Panc1 (cell line): ENCODE measurements around the gene EHMT2. TPM values are rescaled to one million over a fixed set of nuclear protein-coding genes. Genes with fewer than 3 reads are reported as not detected.

Experiments used
- ATAC-seq: fragments of 200-7000 bp; cut with Tn5 transposase; 2 replicates; pipeline ENCODE4 v1.9.1; 2020; ENCODE audit warnings: mild to moderate bottlenecking, moderate library complexity
- BruUV-seq: library from RNA; stranded (reverse); fragments of 400-500 nt; replicated peaks from 2 replicates; lab custom pipeline; 2021; lab: Mats Ljungman, UMichigan
- CTCF ChIA-PET: fragments of 300-600 bp; sonication (Branson Sonifier 250); formaldehyde crosslinking; loops from one replicate; lab custom pipeline; 2022; ENCODE audit warnings: antibody characterized with exemption; lab: Charles Lee
- POLR2A ChIA-PET: fragments of 300-600 bp; sonication (Branson Sonifier 250); formaldehyde crosslinking; loops from one replicate; lab custom pipeline; 2022; ENCODE audit warnings: antibody characterized with exemption; lab: Charles Lee
- DNase-seq: peaks from one replicate; pipeline ENCODE4 v3.0.0-alpha.2; 2010; ENCODE audit warnings: low read depth, low spot score
- H3K27ac ChIP-seq: 2 replicates; pipeline ENCODE4 v1.5.1; 2011; ENCODE audit warnings: mild to moderate bottlenecking, low read length, inconsistent platforms
- H3K27me3 ChIP-seq: fragments of 200-500 bp; sonication (Bioruptor generic); 2 replicates; pipeline ENCODE4 v1.6.0; 2014; ENCODE audit warnings: low read length, inconsistent platforms; ENCODE audit not compliant: control insufficient read depth, insufficient read depth
- H3K36me3 ChIP-seq: fragments of 200-500 bp; sonication (Bioruptor generic); 2 replicates; pipeline ENCODE4 v1.5.1; 2014; ENCODE audit warnings: inconsistent platforms, mild to moderate bottlenecking, low read length, moderate library complexity; ENCODE audit not compliant: control insufficient read depth, insufficient read depth
- H3K4me1 ChIP-seq: 2 replicates; pipeline ENCODE4 v1.5.1; 2011; ENCODE audit warnings: inconsistent platforms, mild to moderate bottlenecking, low read length, moderate library complexity; ENCODE audit not compliant: control insufficient read depth, insufficient read depth
- H3K4me3 ChIP-seq, 2 experiments: 2 replicates each; pipeline ENCODE4 v1.5.1; 2011 to 2012; ENCODE audit warnings: low read depth in 2 of 2, low read length in 2 of 2, mild to moderate bottlenecking in 2 of 2, inconsistent platforms in 1 of 2, moderate library complexity in 1 of 2
- H3K9me3 ChIP-seq: fragments of 200-500 bp; sonication (Bioruptor generic); 2 replicates; pipeline ENCODE4 v1.5.1; 2014; ENCODE audit warnings: low read depth, mild to moderate bottlenecking, inconsistent platforms, low read length, moderate library complexity; ENCODE audit not compliant: control insufficient read depth, insufficient read depth
- POLR2AphosphoS5 ChIP-seq: IDR thresholded peaks from 2 replicates; pipeline ENCODE4 v1.6.1; 2012; ENCODE audit warnings: mild to moderate bottlenecking, low read depth, low read length, moderate library complexity
- REST ChIP-seq, 2 experiments: IDR thresholded peaks; 2 replicates each; pipeline ENCODE4 v1.6.1; 2011 to 2012; ENCODE audit warnings: low read depth in 2 of 2, control low read depth in 1 of 2, low read length in 1 of 2, mild to moderate bottlenecking in 1 of 2, moderate library complexity in 1 of 2; ENCODE audit not compliant: insufficient read depth in 1 of 2
- SIN3A ChIP-seq: IDR thresholded peaks from 2 replicates; pipeline ENCODE4 v1.6.1; 2012; ENCODE audit warnings: low read depth, mild to moderate bottlenecking, low read length, moderate library complexity, borderline replicate concordance; ENCODE audit not compliant: insufficient read depth
- TCF7L2 ChIP-seq: IDR thresholded peaks from 2 replicates; pipeline ENCODE4 v1.6.1; 2011; ENCODE audit warnings: mild to moderate bottlenecking, low read depth, low read length, inconsistent platforms
- in situ Hi-C: cut with HindIII; loops from 2 replicates; pipeline ENCODE4 v1.10.0; 2016; ENCODE audit warnings: low sequenced_read_pairs, low pct_unique_long_range_greater_than_20kb
- intact Hi-C: fragments of 100-400 bp; cut with micrococcal nuclease; formaldehyde crosslinking; loops from one replicate; pipeline ENCODE4 v1.10.0; 2022; ENCODE audit not compliant: unreplicated experiment
- total RNA-seq: library from RNA; stranded (reverse); gene quantifications from one replicate; pipeline ENCODE4 v1.2.1, GENCODE V29; 2021; ENCODE audit not compliant: unreplicated experiment
- TF ChIP-seq, protein P1 (sequence below): fragments of 450-650 bp; IDR thresholded peaks from 2 replicates; pipeline ENCODE4 v1.5.1; 2017; ENCODE audit warnings: mild to moderate bottlenecking

Gene EHMT2
- total RNA-seq, 1 experiment from 2014 or later: 60.4 TPM

DNA sequence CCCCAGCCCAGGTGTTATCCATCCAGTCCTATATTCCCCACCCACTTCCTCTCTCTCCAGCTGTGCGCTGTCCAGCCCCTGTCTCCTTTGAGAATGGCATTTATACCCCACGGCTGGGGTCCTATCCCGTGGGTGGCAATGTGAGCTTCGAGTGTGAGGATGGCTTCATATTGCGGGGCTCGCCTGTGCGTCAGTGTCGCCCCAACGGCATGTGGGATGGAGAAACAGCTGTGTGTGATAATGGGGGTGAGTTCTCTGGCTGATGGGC, 31.1 kb upstream of the EHMT2 start:
- DNase-seq (no peak), ATAC-seq (no peak)
- intact Hi-C loops (no loop called here), in situ Hi-C loops (no loop called here)
- BruUV-seq: no TSS peak
- ChIA-PET CTCF (no interaction called here), POLR2A (no interaction called here)
- Histone ChIP-seq H3K27ac (no peak overlapping the region), H3K36me3 (no peaks in the 10 kb centered on the region), H3K4me3 (no peak overlapping the region), H3K9me3 (no peaks in the 10 kb centered on the region), H3K4me1 (no peaks in the 10 kb centered on the region; the same call in 1 of the 2 replicates), H3K27me3 (no peaks in the 10 kb centered on the region)
- TF ChIP-seq TCF7L2 (no peak), SIN3A (no peak), REST (IDR thresholded peaks at IDR 0.05; ENCODE audit: insufficient read depth in 1 of 2, low read depth in 2 of 2, low read length in 1 of 2) (no peak), POLR2AphosphoS5 (no peak)
- TF ChIP-seq, protein P1, sequence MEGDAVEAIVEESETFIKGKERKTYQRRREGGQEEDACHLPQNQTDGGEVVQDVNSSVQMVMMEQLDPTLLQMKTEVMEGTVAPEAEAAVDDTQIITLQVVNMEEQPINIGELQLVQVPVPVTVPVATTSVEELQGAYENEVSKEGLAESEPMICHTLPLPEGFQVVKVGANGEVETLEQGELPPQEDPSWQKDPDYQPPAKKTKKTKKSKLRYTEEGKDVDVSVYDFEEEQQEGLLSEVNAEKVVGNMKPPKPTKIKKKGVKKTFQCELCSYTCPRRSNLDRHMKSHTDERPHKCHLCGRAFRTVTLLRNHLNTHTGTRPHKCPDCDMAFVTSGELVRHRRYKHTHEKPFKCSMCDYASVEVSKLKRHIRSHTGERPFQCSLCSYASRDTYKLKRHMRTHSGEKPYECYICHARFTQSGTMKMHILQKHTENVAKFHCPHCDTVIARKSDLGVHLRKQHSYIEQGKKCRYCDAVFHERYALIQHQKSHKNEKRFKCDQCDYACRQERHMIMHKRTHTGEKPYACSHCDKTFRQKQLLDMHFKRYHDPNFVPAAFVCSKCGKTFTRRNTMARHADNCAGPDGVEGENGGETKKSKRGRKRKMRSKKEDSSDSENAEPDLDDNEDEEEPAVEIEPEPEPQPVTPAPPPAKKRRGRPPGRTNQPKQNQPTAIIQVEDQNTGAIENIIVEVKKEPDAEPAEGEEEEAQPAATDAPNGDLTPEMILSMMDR: no peak

DNA sequence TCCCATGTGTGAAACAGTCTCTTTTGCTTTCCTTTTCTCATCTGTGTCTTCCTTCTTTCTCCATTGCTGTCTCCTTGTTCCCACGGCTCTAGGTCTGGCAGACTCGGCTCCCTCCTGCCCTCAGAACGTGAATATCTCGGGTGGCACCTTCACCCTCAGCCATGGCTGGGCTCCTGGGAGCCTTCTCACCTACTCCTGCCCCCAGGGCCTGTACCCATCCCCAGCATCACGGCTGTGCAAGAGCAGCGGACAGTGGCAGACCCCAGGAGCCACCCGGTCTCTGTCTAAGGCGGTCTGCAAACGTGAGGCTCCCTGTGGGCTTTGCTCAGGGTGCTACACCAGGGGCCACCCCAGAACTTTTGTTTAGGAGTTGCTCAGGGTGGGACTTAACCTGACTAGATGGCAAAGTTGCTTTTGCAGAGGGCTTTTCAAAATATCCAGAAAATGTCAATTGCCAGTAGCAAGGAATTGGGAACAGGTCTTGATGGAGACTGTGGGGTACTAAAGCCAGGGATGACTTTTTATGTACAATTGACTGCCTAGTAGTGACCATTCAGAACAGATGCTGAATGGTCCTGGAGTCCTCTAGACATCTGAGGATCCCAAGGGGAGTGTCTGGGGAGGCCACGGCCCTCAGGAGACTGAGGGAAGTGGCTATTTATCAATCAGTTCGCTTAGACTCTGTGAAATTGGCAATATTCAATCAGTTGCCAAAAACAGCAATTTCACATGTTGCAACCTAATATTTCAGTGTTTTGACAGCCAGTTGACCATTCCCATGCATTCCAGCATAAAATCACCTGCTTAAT, 30.6 kb upstream of the EHMT2 start:
- ATAC-seq: peak; percentile 22; the same call in 1 of the 2 replicates
- TF ChIP-seq SIN3A (no peak), POLR2AphosphoS5 (no peak), REST (IDR thresholded peaks at IDR 0.05; ENCODE audit: insufficient read depth in 1 of 2, low read depth in 2 of 2, low read length in 1 of 2) (no peak), TCF7L2 (no peak)
- TF ChIP-seq, protein P1: no peak
- no peaks in the 10 kb centered on the region; the same call in 1 of the 2 replicates for H3K4me1 ChIP-seq
- POLR2A ChIA-PET: no interaction called here
- H3K27me3 ChIP-seq: no peaks in the 10 kb centered on the region
- CTCF ChIA-PET: no interaction called here
- no peaks in the 10 kb centered on the region for H3K9me3 ChIP-seq
- no peaks in the 10 kb centered on the region for H3K36me3 ChIP-seq
- BruUV-seq: no TSS peak
- peak overlapping the region; percentile 29; the same call in 1 of the 2 replicates for H3K27ac ChIP-seq
- no peak for DNase-seq
- intact Hi-C loops: no loop called here
- no peak overlapping the region for H3K4me3 ChIP-seq
- in situ Hi-C loops: no loop called here
